HCT116 (cell line): Measurements from ENCODE around the gene CRACR2A. TPM values are rescaled to one million over a fixed set of nuclear protein-coding genes. Genes with fewer than 3 reads are reported as not detected.

Experiments
- ATAC-seq: fragments of 200-7000 bp; cut with Tn5 transposase; 2 replicates; pipeline ENCODE4 v1.9.1; 2020; ENCODE audit warnings: mild to moderate bottlenecking, moderate library complexity
- BruUV-seq: library from RNA; stranded (reverse); fragments of 400-500 nt; replicated peaks from 2 replicates; lab custom pipeline; 2021; lab: Mats Ljungman, UMichigan
- CTCF ChIA-PET: fragments of 300-600 bp; sonication (Branson Sonifier 250); formaldehyde crosslinking; loops from one replicate; lab custom pipeline; 2021; ENCODE audit warnings: antibody characterized with exemption; lab: Charles Lee
- POLR2A ChIA-PET: fragments of 300-600, 350-600 bp; sonication (Branson Sonifier 250); formaldehyde crosslinking; loops from one replicate; lab custom pipeline; 2021; ENCODE audit warnings: antibody characterized with exemption; lab: Charles Lee
- RAD21 ChIA-PET, 2 experiments: fragments of 300-600 bp; sonication (Branson Sonifier 250); formaldehyde crosslinking; loops; one replicate each; lab custom pipeline; 2023; ENCODE audit warnings: low total read pairs in 2 of 2; ENCODE audit not compliant: uncharacterized antibody in 2 of 2, unreplicated experiment in 2 of 2, low non-redundant PET in 1 of 2; lab: Charles Lee
- DNase-seq: peaks from one replicate; pipeline ENCODE4 v3.0.0-alpha.2; 2010; ENCODE audit warnings: low read depth, low spot score
- H2AFZ ChIP-seq: fragments of 200-600 bp; shearing (Covaris generic), sonication (generic); 2 replicates; pipeline ENCODE4 v1.6.1; 2017; ENCODE audit warnings: low read depth, mixed run types, mixed read lengths, antibody characterized with exemption, low read length; ENCODE audit not compliant: poor library complexity, severe bottlenecking
- H3K27ac ChIP-seq: 2 replicates; pipeline ENCODE4 v1.5.1; 2012; ENCODE audit warnings: low read depth, low read length
- H3K27me3 ChIP-seq: fragments of 200-600 bp; sonication (generic); 2 replicates; pipeline ENCODE4 v1.6.1; 2016; ENCODE audit warnings: mixed run types, low read length, mixed read lengths; ENCODE audit not compliant: insufficient read depth
- H3K36me3 ChIP-seq, 2 experiments: fragments of 200-500 bp in 1 of 2; fragments of 200-600 bp in 1 of 2; sonication (Bioruptor generic) in 1 of 2; sonication (generic) in 1 of 2; 2 replicates each; pipeline versions ENCODE4 v1.5.1 to v1.6.1; 2014 to 2016; ENCODE audit warnings: low read length in 2 of 2, inconsistent platforms in 1 of 2, mixed read lengths in 1 of 2, mixed run types in 1 of 2; ENCODE audit not compliant: insufficient read depth in 2 of 2, control insufficient read depth in 1 of 2
- H3K4me1 ChIP-seq, 2 experiments: fragments of 200-600 bp in 1 of 2; sonication (generic) in 1 of 2; 2 replicates each; pipeline versions ENCODE4 v1.5.1 to v1.6.1; 2012 to 2017; ENCODE audit warnings: low read length in 2 of 2, inconsistent platforms in 1 of 2, mild to moderate bottlenecking in 1 of 2, mixed read lengths in 1 of 2, mixed run types in 1 of 2, moderate library complexity in 1 of 2; ENCODE audit not compliant: insufficient read depth in 2 of 2, control insufficient read depth in 1 of 2
- H3K4me2 ChIP-seq: fragments of 200-600 bp; sonication (generic); 2 replicates; pipeline ENCODE4 v1.6.1; 2017; ENCODE audit warnings: mixed run types, low read length, mixed read lengths
- H3K4me3 ChIP-seq, 2 experiments: fragments of 200-600 bp in 1 of 2; sonication (generic) in 1 of 2; replicated peaks in 1 of 2; 2 replicates each; pipeline ENCODE4 v1.5.1; 2011 to 2016; ENCODE audit warnings: low read length in 2 of 2, control low read depth in 1 of 2, low read depth in 1 of 2, mild to moderate bottlenecking in 1 of 2, mixed read lengths in 1 of 2, mixed run types in 1 of 2
- H3K79me2 ChIP-seq: fragments of 200-600 bp; sonication (generic); 2 replicates; pipeline ENCODE4 v1.6.1; 2017; ENCODE audit warnings: mild to moderate bottlenecking, mixed run types, low read length, moderate library complexity, mixed read lengths; ENCODE audit not compliant: insufficient read depth
- H3K9ac ChIP-seq: fragments of 200-600 bp; sonication (generic); 2 replicates; pipeline ENCODE4 v1.6.1; 2016; ENCODE audit warnings: low read length, mixed read lengths
- H3K9me2 ChIP-seq: fragments of 200-600 bp; sonication (generic), shearing (Covaris generic); 2 replicates; pipeline ENCODE4 v1.6.1; 2017; ENCODE audit warnings: mixed run types, mild to moderate bottlenecking, moderate library complexity; ENCODE audit not compliant: insufficient read depth
- H3K9me3 ChIP-seq, 2 experiments: fragments of 200-500 bp in 1 of 2; fragments of 200-600 bp in 1 of 2; sonication (Bioruptor generic) in 1 of 2; sonication (generic) in 1 of 2; 2 replicates each; pipeline ENCODE4 v1.6.1; 2014 to 2017; ENCODE audit warnings: low read length in 2 of 2, mixed read lengths in 2 of 2, inconsistent platforms in 1 of 2, low read depth in 1 of 2, mild to moderate bottlenecking in 1 of 2, mixed run types in 1 of 2, moderate library complexity in 1 of 2; ENCODE audit not compliant: control insufficient read depth in 1 of 2, insufficient read depth in 1 of 2
- H4K20me1 ChIP-seq: fragments of 200-600 bp; sonication (generic), shearing (Covaris generic); 2 replicates; pipeline ENCODE4 v1.6.1; 2017; ENCODE audit warnings: mixed run types, mild to moderate bottlenecking, moderate library complexity; ENCODE audit not compliant: insufficient read depth
- ATF3 ChIP-seq: IDR thresholded peaks from 2 replicates; pipeline ENCODE4 v1.6.1; 2012
- CBX3 ChIP-seq: IDR thresholded peaks from 2 replicates; pipeline ENCODE4 v1.6.1; 2012; ENCODE audit warnings: low read depth
- EGR1 ChIP-seq: IDR thresholded peaks from 2 replicates; pipeline ENCODE4 v1.6.1; 2012; ENCODE audit warnings: low read depth
- EZH2 ChIP-seq: fragments of 200-600 bp; sonication (generic); IDR thresholded peaks from 2 replicates; pipeline ENCODE4 v1.6.1; 2017; ENCODE audit warnings: antibody characterized with exemption, mixed run types
- EZH2phosphoT487 ChIP-seq: fragments of 200-600 bp; IDR thresholded peaks from 2 replicates; pipeline ENCODE4 v1.6.1; 2018; ENCODE audit warnings: antibody characterized with exemption, borderline replicate concordance
- JUND ChIP-seq: IDR thresholded peaks from 2 replicates; pipeline ENCODE4 v1.6.1; 2012
- MAX ChIP-seq: IDR thresholded peaks from 2 replicates; pipeline ENCODE4 v1.6.1; 2012
- POLR2A ChIP-seq: IDR thresholded peaks from 2 replicates; pipeline ENCODE4 v1.7.0; 2011; ENCODE audit warnings: borderline replicate concordance; ENCODE audit not compliant: insufficient read depth, insufficient read length; ENCODE audit errors: extremely low read depth
- REST ChIP-seq: IDR thresholded peaks from 2 replicates; pipeline ENCODE4 v1.6.1; 2012; ENCODE audit warnings: low read depth
- TCF7L2 ChIP-seq: IDR thresholded peaks from 2 replicates; pipeline ENCODE4 v1.7.0; 2011; ENCODE audit warnings: borderline replicate concordance, inconsistent platforms; ENCODE audit not compliant: insufficient read depth, insufficient read length; ENCODE audit errors: extremely low read depth
- YY1 ChIP-seq: IDR thresholded peaks from 2 replicates; pipeline ENCODE4 v1.6.1; 2011; ENCODE audit warnings: low read length, low read depth, moderate library complexity, mild to moderate bottlenecking; ENCODE audit not compliant: insufficient replicate concordance; ENCODE audit errors: extremely low read depth
- ZBTB33 ChIP-seq: IDR thresholded peaks from 2 replicates; pipeline ENCODE4 v1.6.1; 2011; ENCODE audit warnings: mild to moderate bottlenecking, low read length, moderate library complexity; ENCODE audit not compliant: insufficient replicate concordance; ENCODE audit errors: extremely low read depth
- ZFX ChIP-seq: fragments of 450-650 bp; IDR thresholded peaks from 2 replicates; pipeline ENCODE4 v1.6.1; 2017
- intact Hi-C: fragments of 100-400 bp; cut with micrococcal nuclease; formaldehyde crosslinking; loops from 2 replicates; pipeline ENCODE4 v1.10.0; 2022
- total RNA-seq: library from RNA; stranded (reverse); gene quantifications from one replicate; pipeline ENCODE4 v1.2.1, GENCODE V29; 2021; ENCODE audit not compliant: unreplicated experiment

The CRACR2A gene
- total RNA-seq, 1 experiment from 2014 or later = 18.4 TPM

- Histone ChIP-seq H3K4me3 (no peak overlapping the region), H3K27me3 (no peaks in the 10 kb centered on the region), H3K4me1 (peaks cover 0 to 5% of the 10 kb centered on the region in 2 experiments; a peak in 2 of 4 replicates), H3K9me3 (no peaks in the 10 kb centered on the region), H3K9ac (no peak overlapping the region), H3K9me2 (no peaks in the 10 kb centered on the region), H2AFZ (no peak overlapping the region), H3K27ac (no peak overlapping the region), H3K36me3 (no peaks in the 10 kb centered on the region), H4K20me1 (no peaks in the 10 kb centered on the region), H3K4me2 (no peak overlapping the region), H3K79me2 (no peaks in the 10 kb centered on the region)
- CTCF ChIA-PET = no interaction called here
- POLR2A ChIA-PET = no interaction called here
- intact Hi-C loops = no loop called here
- DNase-seq = no peak
- ATAC-seq = no peak
- BruUV-seq = no TSS peak
- RAD21 ChIA-PET = no interaction called here
- no peak for TF ChIP-seq YY1
- TF ChIP-seq CBX3 = no peak
- no peak for TF ChIP-seq EZH2
- no peak for TF ChIP-seq MAX
- TF ChIP-seq ATF3 = no peak
- TF ChIP-seq REST = no peak
- TF ChIP-seq POLR2A = no peak
- no peak for TF ChIP-seq EZH2phosphoT487
- TF ChIP-seq EGR1 = no peak
- no peak for TF ChIP-seq ZFX
- no peak for TF ChIP-seq TCF7L2
- TF ChIP-seq ZBTB33 = no peak
- no peak for TF ChIP-seq JUND
Observed at GRCh38 chr12:3730111-3730510, 22.8 kb downstream of the CRACR2A start.
